Spleen (tissue), 11 donors: ENCODE data around the gene BID. TPM values are rescaled to one million over a fixed set of nuclear protein-coding genes. Genes with fewer than 3 reads are reported as not detected.

ENCODE experiments used
- DNase-seq: peaks from one replicate; pipeline ENCODE4 v3.0.0-alpha.2; 2020
- H3K27ac ChIP-seq, 8 donors: fragments of 200-600 bp; sonication (generic) in 7 of 8; 1 replicate in 4 of 8; 2 replicates in 4 of 8; pipeline versions ENCODE4 v1.5.0 to v1.8.0; 2016 to 2021; ENCODE audit warnings: inconsistent platforms in 4 of 8, mild to moderate bottlenecking in 4 of 8, moderate library complexity in 1 of 8
- H3K27me3 ChIP-seq, 7 donors: fragments of 200-600 bp; sonication (generic) in 6 of 7; replicated peaks in 1 of 7; 1 replicate in 4 of 7; 2 replicates in 3 of 7; pipeline versions ENCODE4 v1.5.0 to v1.8.0; 2016 to 2021; ENCODE audit warnings: inconsistent platforms in 3 of 7, mild to moderate bottlenecking in 1 of 7
- H3K36me3 ChIP-seq, 6 donors: fragments of 200-600 bp; sonication (generic) in 5 of 6; 1 replicate in 4 of 6; 2 replicates in 2 of 6; pipeline versions ENCODE4 v1.5.0 to v1.8.0; 2016 to 2021; ENCODE audit warnings: inconsistent platforms in 2 of 6
- H3K4me1 ChIP-seq, 6 donors: fragments of 200-600 bp; sonication (generic) in 5 of 6; 1 replicate in 3 of 6; 2 replicates in 3 of 6; pipeline versions ENCODE4 v1.5.0 to v1.8.0; 2016 to 2021; ENCODE audit warnings: inconsistent platforms in 3 of 6
- H3K4me3 ChIP-seq, 8 donors: fragments of 200-600 bp; sonication (generic) in 7 of 8; 1 replicate in 4 of 8; 2 replicates in 4 of 8; pipeline versions ENCODE4 v1.5.0 to v1.8.0; 2016 to 2021; ENCODE audit warnings: inconsistent platforms in 4 of 8, mild to moderate bottlenecking in 4 of 8, moderate library complexity in 2 of 8
- H3K9me3 ChIP-seq, 8 donors: fragments of 200-600 bp; sonication (generic) in 7 of 8; 1 replicate in 4 of 8; 2 replicates in 4 of 8; pipeline versions ENCODE4 v1.5.0 to v1.8.0; 2016 to 2021; ENCODE audit warnings: inconsistent platforms in 4 of 8
- POLR2A ChIP-seq, 3 donors: fragments of 450-650 bp; IDR thresholded peaks; one replicate each; pipeline ENCODE4 v1.5.1; 2017; ENCODE audit warnings: antibody characterized with exemption in 3 of 3, mild to moderate bottlenecking in 1 of 3
- POLR2AphosphoS5 ChIP-seq, 3 donors: sonication (generic); formaldehyde crosslinking; IDR thresholded peaks; one replicate each; pipeline ENCODE4 v1.5.1; 2017; ENCODE audit warnings: antibody characterized with exemption in 3 of 3
- WGBS, 5 donors: extraction: QIAGEN DNeasy Blood & Tissue Kit in 3 of 5; methylation state at CpG; one replicate each; pipeline versions ENCODE4 v1.1.5 to v1.1.7; 2013 to 2018; 5-methylcytosine and 5-hydroxymethylcytosine counted together
- intact Hi-C: fragments of 100-400 bp; cut with DNase I; formaldehyde crosslinking; loops from one replicate; pipeline ENCODE4 v1.15.0; 2023; ENCODE audit warnings: low total_unique reads
- polyA plus RNA-seq, 3 donors: library from polyadenylated mRNA; stranded (reverse); fragments of 200-250 nt; gene quantifications; one replicate each; pipeline ENCODE4 v1.2.1, GENCODE V29; 2013
- total RNA-seq, 7 donors: library from RNA; depleted of rRNA in 3 of 7; stranded (reverse); fragments of >200 nt in 3 of 7; fragmentation: NEBNext Ultra II Directional in 4 of 7; extraction: Animal tissue kit (Norgen Biotek cat#: 25700) in 4 of 7; gene quantifications; one replicate each; pipeline versions ENCODE4 v1.1.0 to v1.2.1, GENCODE V29; 2016 to 2021
- TF ChIP-seq, protein P1 (sequence below), 11 experiments: fragments of 200-600 bp in 7 of 11; fragments of 450-650 bp in 4 of 11; sonication (generic) in 4 of 11; IDR thresholded peaks in 8 of 11; conservative IDR thresholded peaks in 3 of 11; 1 replicate in 7 of 11; 2 replicates in 4 of 11; pipeline versions ENCODE4 v1.4.0 to v1.8.0; 2016 to 2021; ENCODE audit warnings: antibody characterized with exemption in 11 of 11, inconsistent platforms in 4 of 11, mild to moderate bottlenecking in 1 of 11
- donor health status: healthy with polysubstance abuse.
- donor health status: DM: no; HTN: no; CAD: no; lungs with moderate emphysema.
- donor health status: DM: no; HTN: no; CAD: no.
- donor health status: Bipolar disorder and iron deficiency.
- donor health status: healthy.
- donor health status: DM: no; HTN: no; CAD: no.
- donor health status: DM: yes; HTN: yes; CAD: no.

Gene BID
- total and polyA plus RNA-seq, 10 donors = 37.7 to 73.4 (median 49.3) TPM

DNA sequence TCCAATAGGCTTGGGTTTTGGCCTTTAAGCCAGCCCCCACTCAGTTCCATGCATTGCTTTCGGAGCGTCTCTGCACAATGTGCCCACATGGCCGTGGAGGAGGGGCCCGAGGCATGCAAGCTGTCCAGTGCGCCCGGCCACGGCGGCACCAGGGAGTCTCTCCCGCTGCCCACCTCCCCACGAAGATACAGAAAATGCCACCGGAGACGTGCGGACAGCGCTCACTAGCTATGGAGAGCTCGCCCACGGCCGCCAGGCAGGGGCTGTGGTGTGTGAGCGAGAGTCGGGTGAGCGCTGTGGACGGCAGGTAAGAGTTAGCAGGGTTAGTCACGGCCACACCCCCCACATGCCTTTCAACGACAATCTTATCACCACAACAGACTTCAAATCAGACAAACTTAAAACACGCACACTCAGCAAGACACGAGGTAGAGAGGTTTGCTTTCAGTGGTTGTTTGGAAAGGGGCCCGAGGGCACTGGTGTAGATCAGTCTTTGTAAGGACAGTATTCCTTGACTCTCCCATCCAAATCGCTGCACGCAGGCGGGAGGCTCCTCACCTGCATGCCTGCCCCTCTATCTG is 18.7 kb upstream of the BID start:
- Histone ChIP-seq H3K27ac (no peak overlapping the region), H3K4me1 (peaks cover 0 to 40% (median 30%) of the 10 kb centered on the region in 6 donors), H3K27me3 (no peaks in the 10 kb centered on the region), H3K9me3 (no peaks in the 10 kb centered on the region), H3K36me3 (peaks cover 0 to 84% (median 35%) of the 10 kb centered on the region in 6 donors), H3K4me3 (no peak overlapping the region)
- intact Hi-C loops = loop anchor here (10.0 kb wide), 1 partner anchor 48 kb away; no protein-coding TSS in a partner anchor
- TF ChIP-seq POLR2A (IDR thresholded peaks at IDR 0.05) = no peak
- TF ChIP-seq POLR2AphosphoS5 (IDR thresholded peaks at IDR 0.05) = peak in 1 of 3 donors; percentile 34
- TF ChIP-seq, protein P1, sequence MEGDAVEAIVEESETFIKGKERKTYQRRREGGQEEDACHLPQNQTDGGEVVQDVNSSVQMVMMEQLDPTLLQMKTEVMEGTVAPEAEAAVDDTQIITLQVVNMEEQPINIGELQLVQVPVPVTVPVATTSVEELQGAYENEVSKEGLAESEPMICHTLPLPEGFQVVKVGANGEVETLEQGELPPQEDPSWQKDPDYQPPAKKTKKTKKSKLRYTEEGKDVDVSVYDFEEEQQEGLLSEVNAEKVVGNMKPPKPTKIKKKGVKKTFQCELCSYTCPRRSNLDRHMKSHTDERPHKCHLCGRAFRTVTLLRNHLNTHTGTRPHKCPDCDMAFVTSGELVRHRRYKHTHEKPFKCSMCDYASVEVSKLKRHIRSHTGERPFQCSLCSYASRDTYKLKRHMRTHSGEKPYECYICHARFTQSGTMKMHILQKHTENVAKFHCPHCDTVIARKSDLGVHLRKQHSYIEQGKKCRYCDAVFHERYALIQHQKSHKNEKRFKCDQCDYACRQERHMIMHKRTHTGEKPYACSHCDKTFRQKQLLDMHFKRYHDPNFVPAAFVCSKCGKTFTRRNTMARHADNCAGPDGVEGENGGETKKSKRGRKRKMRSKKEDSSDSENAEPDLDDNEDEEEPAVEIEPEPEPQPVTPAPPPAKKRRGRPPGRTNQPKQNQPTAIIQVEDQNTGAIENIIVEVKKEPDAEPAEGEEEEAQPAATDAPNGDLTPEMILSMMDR (IDR thresholded peaks at IDR 0.05 in 8 of 11, conservative IDR thresholded peaks at IDR 0.05 in 3 of 11) = no peak
- WGBS, 5 donors = 92 to 97% (median 93%) methylated on average over 22 to 29 of the region's 29 CpGs
- DNase-seq = no peak

DNA sequence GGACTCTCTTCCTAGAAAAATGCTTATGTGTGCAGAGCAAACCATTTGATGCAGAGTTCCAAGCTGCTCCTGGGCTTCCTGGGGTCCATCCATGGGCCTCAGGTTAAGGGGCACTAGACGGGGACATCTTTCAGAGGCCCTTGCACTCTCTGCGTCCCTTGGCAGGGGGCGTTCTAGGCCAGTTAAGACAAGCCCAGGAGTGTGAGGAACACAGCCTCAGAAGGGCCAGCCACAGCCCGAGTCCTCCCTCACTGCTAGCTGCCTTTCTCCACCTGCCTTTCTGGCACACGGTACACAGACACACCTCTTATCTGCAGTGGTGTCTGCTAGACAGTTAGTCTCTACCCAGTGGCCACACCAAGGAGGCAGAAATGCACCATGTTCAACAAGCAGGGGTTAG is 18.0 kb upstream of the BID start:
- 83 to 93% (median 84%) methylated on average over 4 to 5 of the region's 5 CpGs for WGBS, 5 donors
- no peak overlapping the region for H3K4me3 ChIP-seq
- H3K9me3 ChIP-seq = no peaks in the 10 kb centered on the region
- H3K36me3 ChIP-seq = peaks cover 0 to 90% (median 35%) of the 10 kb centered on the region in 6 donors
- peaks cover 3 to 40% (median 28%) of the 10 kb centered on the region in 6 donors for H3K4me1 ChIP-seq
- TF ChIP-seq POLR2A (IDR thresholded peaks at IDR 0.05) (no peak), POLR2AphosphoS5 (IDR thresholded peaks at IDR 0.05) (no peak)
- TF ChIP-seq, protein P1 (IDR thresholded peaks at IDR 0.05 in 8 of 11, conservative IDR thresholded peaks at IDR 0.05 in 3 of 11) = no peak
- intact Hi-C loops = loop anchor here (10.0 kb wide), 1 partner anchor 47 kb away; no protein-coding TSS in a partner anchor
- DNase-seq = no peak
- H3K27me3 ChIP-seq = no peaks in the 10 kb centered on the region
- no peak overlapping the region for H3K27ac ChIP-seq

DNA sequence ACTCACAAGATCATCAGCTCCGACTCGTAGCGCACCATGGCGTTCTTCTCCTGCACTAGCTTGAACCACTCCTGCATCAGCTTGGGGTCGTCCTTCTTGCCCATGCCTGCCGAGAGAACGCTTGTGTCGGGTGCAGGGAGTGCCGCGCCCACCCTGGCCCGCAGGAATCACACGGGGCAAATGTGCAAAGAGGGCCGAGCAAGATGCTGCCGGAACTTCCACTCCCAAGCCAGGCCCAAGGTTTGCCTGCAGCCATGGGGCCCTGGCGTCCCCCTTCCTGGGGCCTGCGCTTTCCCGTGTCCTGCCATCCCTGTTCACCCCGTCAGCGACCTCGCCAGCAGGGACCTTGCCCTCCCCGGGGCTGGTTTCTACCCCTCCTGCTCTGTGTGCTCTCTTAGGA is 16.9 kb upstream of the BID start:
- no peak for DNase-seq
- H3K4me3 ChIP-seq = no peak overlapping the region
- no peaks in the 10 kb centered on the region for H3K27me3 ChIP-seq
- H3K4me1 ChIP-seq = peaks cover 4 to 40% (median 26%) of the 10 kb centered on the region in 6 donors
- H3K27ac ChIP-seq = no peak overlapping the region
- TF ChIP-seq, protein P1 (IDR thresholded peaks at IDR 0.05 in 8 of 11, conservative IDR thresholded peaks at IDR 0.05 in 3 of 11) = no peak
- TF ChIP-seq POLR2AphosphoS5 (IDR thresholded peaks at IDR 0.05) = peak in 1 of 3 donors; percentile 36
- intact Hi-C loops = loop anchor here (10.0 kb wide), 1 partner anchor 46 kb away; no protein-coding TSS in a partner anchor
- 93 to 96% (median 93%) methylated on average over 19 to 21 of the region's 21 CpGs for WGBS, 5 donors
- peaks cover 0 to 82% (median 35%) of the 10 kb centered on the region in 6 donors for H3K36me3 ChIP-seq
- H3K9me3 ChIP-seq = no peaks in the 10 kb centered on the region

DNA sequence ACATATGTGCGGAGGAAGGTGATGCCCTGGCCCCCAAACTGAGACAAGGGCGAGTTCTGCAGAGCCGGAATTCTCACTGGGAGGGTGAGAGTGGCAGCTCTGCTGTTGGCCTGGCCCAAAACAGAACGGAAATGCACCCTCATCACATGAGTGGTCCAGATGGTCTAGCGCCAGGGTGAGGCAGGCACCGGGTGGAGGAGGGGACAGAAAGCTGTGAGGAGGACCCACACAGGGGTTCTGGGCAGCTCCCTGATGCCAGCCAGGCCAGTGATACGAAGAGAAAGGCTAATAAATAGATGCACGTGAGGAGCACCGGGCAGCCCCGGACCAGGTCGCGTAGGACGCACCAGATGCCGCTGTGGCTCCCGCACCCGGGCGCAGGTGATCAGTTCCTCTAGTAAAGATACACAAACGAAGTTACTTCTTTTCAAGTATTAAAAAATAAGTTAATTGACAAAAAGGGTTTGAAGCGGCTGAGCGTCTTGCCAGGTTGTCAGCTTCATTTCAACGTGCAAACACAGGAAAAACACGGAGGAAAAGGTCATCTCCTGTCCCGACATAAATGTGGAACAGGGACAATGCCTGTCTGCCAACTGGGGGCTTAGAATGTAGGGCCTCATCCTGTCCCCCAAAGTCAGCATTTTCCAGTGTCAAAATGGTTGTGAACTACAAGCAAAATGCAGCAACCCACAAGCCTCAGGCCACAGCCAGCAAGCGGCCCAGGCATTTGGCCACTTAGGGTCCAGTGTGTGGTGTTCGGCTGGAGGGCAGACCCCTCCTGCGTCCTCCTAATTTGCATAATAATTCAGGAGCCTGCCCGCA is 15.3 kb upstream of the BID start:
- no peak overlapping the region for H3K4me3 ChIP-seq
- H3K9me3 ChIP-seq = no peaks in the 10 kb centered on the region
- WGBS, 5 donors = 90 to 93% (median 92%) methylated on average over 27 of the region's 27 CpGs
- peaks cover 0 to 72% (median 35%) of the 10 kb centered on the region in 6 donors for H3K36me3 ChIP-seq
- H3K27me3 ChIP-seq = no peaks in the 10 kb centered on the region
- H3K4me1 ChIP-seq = peaks cover 0 to 40% (median 19%) of the 10 kb centered on the region in 6 donors
- DNase-seq = no peak
- TF ChIP-seq, protein P1 (IDR thresholded peaks at IDR 0.05 in 8 of 11, conservative IDR thresholded peaks at IDR 0.05 in 3 of 11) = no peak
- TF ChIP-seq POLR2AphosphoS5 (IDR thresholded peaks at IDR 0.05) = no peak
- no peak for TF ChIP-seq POLR2A (IDR thresholded peaks at IDR 0.05)
- intact Hi-C loops = loop anchor here (10.0 kb wide), 1 partner anchor 45 kb away; no protein-coding TSS in a partner anchor
- H3K27ac ChIP-seq = no peak overlapping the region
